CD14-positive monocyte (primary cell): ENCODE measurements around the gene SFMBT2. TPM values are rescaled to one million over a fixed set of nuclear protein-coding genes. Genes with fewer than 3 reads are reported as not detected.

ENCODE experiments used
- DNase-seq, 3 donors: peaks; one replicate each; pipeline ENCODE4 v3.0.0-alpha.2; 2011 to 2022
- H2AFZ ChIP-seq: 2 replicates; pipeline ENCODE4 v1.6.0; 2012; ENCODE audit warnings: mild to moderate bottlenecking, low read depth, low read length, inconsistent platforms; ENCODE audit not compliant: insufficient read depth, poor library complexity, severe bottlenecking
- H3K27ac ChIP-seq, 2 donors: 1 replicate in 1 of 2; 2 replicates in 1 of 2; pipeline ENCODE4 v1.5.1; 2012 to 2013; ENCODE audit warnings: low read length in 2 of 2, control low read depth in 1 of 2, inconsistent platforms in 1 of 2, low read depth in 1 of 2, mild to moderate bottlenecking in 1 of 2
- H3K27me3 ChIP-seq, 2 donors: one replicate each; pipeline versions ENCODE4 v1.6.0 to v1.6.1; 2011 to 2013; ENCODE audit warnings: low read length in 2 of 2; ENCODE audit not compliant: control insufficient read depth in 2 of 2, insufficient read depth in 2 of 2
- H3K36me3 ChIP-seq, 2 donors: replicated peaks in 1 of 2; 1 replicate in 1 of 2; 2 replicates in 1 of 2; pipeline versions ENCODE4 v1.5.1 to v1.6.1; 2012 to 2013; ENCODE audit warnings: low read length in 2 of 2, control low read depth in 1 of 2, inconsistent platforms in 1 of 2, mild to moderate bottlenecking in 1 of 2; ENCODE audit not compliant: insufficient read depth in 2 of 2, control insufficient read depth in 1 of 2
- H3K4me1 ChIP-seq, 2 donors: 1 replicate in 1 of 2; 2 replicates in 1 of 2; pipeline versions ENCODE4 v1.5.1 to v1.6.1; 2012 to 2013; ENCODE audit warnings: low read length in 2 of 2, control low read depth in 1 of 2, inconsistent platforms in 1 of 2, mild to moderate bottlenecking in 1 of 2, moderate library complexity in 1 of 2; ENCODE audit not compliant: insufficient read depth in 2 of 2, control insufficient read depth in 1 of 2
- H3K4me2 ChIP-seq: replicated peaks from 2 replicates; pipeline ENCODE3; 2012; ENCODE audit warnings: low read length, moderate library complexity, mild to moderate bottlenecking; ENCODE audit not compliant: poor library complexity, severe bottlenecking; ENCODE audit errors: extremely low read depth
- H3K4me3 ChIP-seq, 3 experiments: fragments of 200-600 bp in 1 of 3; sonication (generic) in 1 of 3; replicated peaks in 1 of 3; 1 replicate in 2 of 3; 2 replicates in 1 of 3; pipeline ENCODE4 v1.5.1; 2011 to 2013; ENCODE audit warnings: low read length in 3 of 3, mild to moderate bottlenecking in 3 of 3, control low read depth in 2 of 3, low read depth in 2 of 3, inconsistent platforms in 1 of 3, moderate library complexity in 1 of 3
- H3K79me2 ChIP-seq: 2 replicates; pipeline ENCODE4 v1.6.0; 2012; ENCODE audit warnings: mild to moderate bottlenecking, control low read depth, inconsistent platforms, low read length, moderate library complexity; ENCODE audit not compliant: insufficient read depth
- H3K9ac ChIP-seq: 2 replicates; pipeline ENCODE4 v1.6.0; 2017; ENCODE audit warnings: low read length, mild to moderate bottlenecking; ENCODE audit not compliant: insufficient read depth, poor library complexity, severe bottlenecking
- H3K9me3 ChIP-seq, 2 donors: replicated peaks in 1 of 2; 1 replicate in 1 of 2; 2 replicates in 1 of 2; pipeline versions ENCODE4 v1.5.1 to v1.6.1; 2012 to 2013; ENCODE audit warnings: low read length in 2 of 2, control low read depth in 1 of 2; ENCODE audit not compliant: control insufficient read depth in 1 of 2, insufficient read depth in 1 of 2
- H4K20me1 ChIP-seq: 2 replicates; pipeline ENCODE4 v1.6.0; 2012; ENCODE audit warnings: mild to moderate bottlenecking, low read length, control low read depth, moderate library complexity; ENCODE audit not compliant: insufficient read depth
- H3K27ac Mint-ChIP-seq, 7 donors: one replicate each; pipeline ENCODE4 v1.8.0; 2020; ENCODE audit warnings: mild to moderate bottlenecking in 7 of 7, mixed read lengths in 7 of 7, moderate library complexity in 6 of 7, inconsistent platforms in 2 of 7
- H3K27me3 Mint-ChIP-seq, 3 donors: one replicate each; pipeline ENCODE4 v1.8.0; 2021 to 2022; ENCODE audit warnings: low read depth in 3 of 3, mild to moderate bottlenecking in 3 of 3, mixed read lengths in 3 of 3, moderate library complexity in 3 of 3, inconsistent platforms in 1 of 3
- H3K36me3 Mint-ChIP-seq, 2 donors: one replicate each; pipeline ENCODE4 v1.8.0; 2020; ENCODE audit warnings: mixed read lengths in 2 of 2, inconsistent platforms in 1 of 2, mild to moderate bottlenecking in 1 of 2
- H3K4me1 Mint-ChIP-seq: one replicate; pipeline ENCODE4 v1.8.0; 2020; ENCODE audit warnings: mild to moderate bottlenecking, mixed read lengths
- H3K4me3 Mint-ChIP-seq, 2 donors: one replicate each; pipeline ENCODE4 v1.8.0; 2020; ENCODE audit warnings: mild to moderate bottlenecking in 2 of 2, mixed read lengths in 2 of 2, moderate library complexity in 1 of 2
- H3K9me3 Mint-ChIP-seq, 7 donors: one replicate each; pipeline ENCODE4 v1.8.0; 2020 to 2022; ENCODE audit warnings: mixed read lengths in 7 of 7, mild to moderate bottlenecking in 6 of 7, moderate library complexity in 6 of 7, inconsistent platforms in 2 of 7
- CTCF ChIP-seq: fragments of 200-600 bp; IDR thresholded peaks from one replicate; pipeline ENCODE4 v1.8.0; 2022; ENCODE audit warnings: antibody characterized with exemption, mild to moderate bottlenecking
- whole genome bisulfite sequencing: methylation state at CpG from one replicate; pipeline ENCODE4 v1.1.5; 2013; ENCODE audit warnings: missing lambda C conversion rate; ENCODE audit not compliant: insufficient coverage; 5-methylcytosine and 5-hydroxymethylcytosine counted together
- intact Hi-C, 2 donors: fragments of 100-400 bp; cut with micrococcal nuclease; formaldehyde crosslinking; loops; one replicate each; pipeline versions ENCODE4 v1.15.0 to v1.15.1; 2023
- polyA plus RNA-seq, 3 donors: library from polyadenylated mRNA; depleted of rRNA in 1 of 3; unstranded in 2 of 3; stranded (reverse) in 1 of 3; fragments of 300-500 nt in 2 of 3; fragments of >200 nt in 1 of 3; fragmentation: Illumina TruSeq in 2 of 3; gene quantifications; 1 replicate in 2 of 3; 2 replicates in 1 of 3; pipeline ENCODE4 v1.2.3, GENCODE V29; 2012 to 2021

Gene SFMBT2
- polyA plus RNA-seq, 3 donors: 0.53 to 10.9 (median 1.6) TPM

DNA sequence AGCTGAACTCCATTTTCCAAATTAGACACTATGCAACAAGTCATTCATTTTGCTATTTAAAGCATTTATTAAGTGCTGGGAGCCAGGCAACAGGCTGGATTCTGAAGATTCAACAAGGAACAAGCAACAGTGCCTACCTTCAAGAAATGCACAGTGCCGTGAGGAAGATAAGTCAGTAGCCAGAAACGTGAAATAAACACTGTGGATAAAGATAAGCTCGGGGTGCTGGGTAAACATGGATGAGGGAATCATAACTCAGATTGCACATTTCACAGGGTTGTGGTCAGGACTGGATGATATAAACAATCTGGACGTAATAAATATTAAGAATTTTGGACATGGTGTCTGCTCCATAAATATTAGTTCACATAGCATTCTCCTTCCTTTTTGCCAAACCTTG is 259.3 kb downstream of the SFMBT2 start:
- no peak for TF ChIP-seq CTCF
- no peak overlapping the region for H3K4me3 ChIP-seq
- peaks cover 1 to 2% (median 1%) of the 10 kb centered on the region in 3 donors for H3K27me3 Mint-ChIP-seq
- no peak overlapping the region for H3K27ac Mint-ChIP-seq
- no peak overlapping the region for H3K9ac ChIP-seq
- H3K9me3 ChIP-seq: no peaks in the 10 kb centered on the region
- H3K79me2 ChIP-seq: no peaks in the 10 kb centered on the region
- H3K4me2 ChIP-seq: no peak overlapping the region
- peaks cover 10% of the 10 kb centered on the region for H3K4me1 Mint-ChIP-seq
- no peak overlapping the region for H2AFZ ChIP-seq
- H3K4me3 Mint-ChIP-seq: no peak overlapping the region
- no peak overlapping the region for H3K27ac ChIP-seq
- H3K36me3 Mint-ChIP-seq: peaks cover 0 to 3% of the 10 kb centered on the region in 2 donors
- peaks cover 0 to 2% (median 0%) of the 10 kb centered on the region in 7 donors for H3K9me3 Mint-ChIP-seq
- 89% methylated on average over 3 of the region's 4 CpGs for WGBS
- H4K20me1 ChIP-seq: no peaks in the 10 kb centered on the region
- H3K27me3 ChIP-seq: no peaks in the 10 kb centered on the region
- intact Hi-C loops: no loop called here
- peaks cover under 1 to 3% of the 10 kb centered on the region in 2 donors for H3K4me1 ChIP-seq
- no peaks in the 10 kb centered on the region for H3K36me3 ChIP-seq
- no peak for DNase-seq

- Histone ChIP-seq H3K9me3 (no peaks in the 10 kb centered on the region), H3K4me1 (peaks cover 6 to 10% of the 10 kb centered on the region in 2 donors), H3K79me2 (no peaks in the 10 kb centered on the region), H3K27me3 (no peaks in the 10 kb centered on the region), H4K20me1 (no peaks in the 10 kb centered on the region), H2AFZ (no peak overlapping the region), H3K27ac (no peak overlapping the region), H3K4me2 (no peak overlapping the region), H3K36me3 (no peaks in the 10 kb centered on the region), H3K4me3 (no peak overlapping the region), H3K9ac (no peak overlapping the region)
- WGBS: 90% methylated on average over 1 of the region's 4 CpGs
- TF ChIP-seq CTCF: no peak
- no peak overlapping the region for H3K4me3 Mint-ChIP-seq
- peaks cover 1 to 2% (median 1%) of the 10 kb centered on the region in 3 donors for H3K27me3 Mint-ChIP-seq
- intact Hi-C loops: no loop called here
- no peak overlapping the region for H3K27ac Mint-ChIP-seq
- H3K36me3 Mint-ChIP-seq: peaks cover 0 to 2% of the 10 kb centered on the region in 2 donors
- peaks cover 0 to 2% (median 0%) of the 10 kb centered on the region in 7 donors for H3K9me3 Mint-ChIP-seq
- H3K4me1 Mint-ChIP-seq: peaks cover 14% of the 10 kb centered on the region
- no peak for DNase-seq
These were observed 260.5 kb downstream of the SFMBT2 start for GRCh38 chr10:7150349-7150748.
